B cell (primary cell): Measurements from ENCODE around the gene CCDC54.

Source experiments
- EZH2 ChIP-seq: IDR thresholded peaks from 2 replicates; pipeline ENCODE4 v1.6.1; 2012; ENCODE audit warnings: borderline replicate concordance, low read depth, mild to moderate bottlenecking, moderate library complexity, low read length; ENCODE audit not compliant: insufficient read depth, poor library complexity, severe bottlenecking
- TF ChIP-seq, protein P1 (sequence below): fragments of 200-600 bp; IDR thresholded peaks from one replicate; pipeline ENCODE4 v1.8.0; 2022; ENCODE audit warnings: antibody characterized with exemption, mild to moderate bottlenecking

DNA sequence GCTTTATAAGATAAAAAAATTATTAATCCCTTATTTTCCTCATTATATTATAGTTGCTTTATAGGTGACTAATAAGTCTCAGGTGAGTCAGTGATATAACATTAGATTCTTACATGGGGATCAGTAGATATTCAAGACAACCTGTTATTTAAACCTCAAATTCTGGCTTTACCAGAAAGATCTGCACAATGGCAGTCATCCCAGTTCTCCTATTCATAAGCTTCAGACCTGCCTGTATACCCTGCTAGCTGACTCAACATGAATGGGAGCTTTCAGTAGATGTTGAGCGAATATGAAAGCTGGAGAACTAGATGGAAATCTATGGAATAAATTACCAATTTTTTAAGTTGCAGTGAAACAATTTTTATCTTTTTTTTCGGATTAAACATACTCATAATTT lies 20.5 kb upstream of the CCDC54 start:
- TF ChIP-seq, protein P1, sequence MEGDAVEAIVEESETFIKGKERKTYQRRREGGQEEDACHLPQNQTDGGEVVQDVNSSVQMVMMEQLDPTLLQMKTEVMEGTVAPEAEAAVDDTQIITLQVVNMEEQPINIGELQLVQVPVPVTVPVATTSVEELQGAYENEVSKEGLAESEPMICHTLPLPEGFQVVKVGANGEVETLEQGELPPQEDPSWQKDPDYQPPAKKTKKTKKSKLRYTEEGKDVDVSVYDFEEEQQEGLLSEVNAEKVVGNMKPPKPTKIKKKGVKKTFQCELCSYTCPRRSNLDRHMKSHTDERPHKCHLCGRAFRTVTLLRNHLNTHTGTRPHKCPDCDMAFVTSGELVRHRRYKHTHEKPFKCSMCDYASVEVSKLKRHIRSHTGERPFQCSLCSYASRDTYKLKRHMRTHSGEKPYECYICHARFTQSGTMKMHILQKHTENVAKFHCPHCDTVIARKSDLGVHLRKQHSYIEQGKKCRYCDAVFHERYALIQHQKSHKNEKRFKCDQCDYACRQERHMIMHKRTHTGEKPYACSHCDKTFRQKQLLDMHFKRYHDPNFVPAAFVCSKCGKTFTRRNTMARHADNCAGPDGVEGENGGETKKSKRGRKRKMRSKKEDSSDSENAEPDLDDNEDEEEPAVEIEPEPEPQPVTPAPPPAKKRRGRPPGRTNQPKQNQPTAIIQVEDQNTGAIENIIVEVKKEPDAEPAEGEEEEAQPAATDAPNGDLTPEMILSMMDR = no peak
- no peak for TF ChIP-seq EZH2
